OCI-M1 (cell line): Measurements from ENCODE around the gene ZFYVE21.

Experiments used
- DNase-seq: peaks from one replicate; lab custom pipeline; 2025; lab: John Stamatoyannopoulos, UW

ZFYVE21 gene

DNA sequence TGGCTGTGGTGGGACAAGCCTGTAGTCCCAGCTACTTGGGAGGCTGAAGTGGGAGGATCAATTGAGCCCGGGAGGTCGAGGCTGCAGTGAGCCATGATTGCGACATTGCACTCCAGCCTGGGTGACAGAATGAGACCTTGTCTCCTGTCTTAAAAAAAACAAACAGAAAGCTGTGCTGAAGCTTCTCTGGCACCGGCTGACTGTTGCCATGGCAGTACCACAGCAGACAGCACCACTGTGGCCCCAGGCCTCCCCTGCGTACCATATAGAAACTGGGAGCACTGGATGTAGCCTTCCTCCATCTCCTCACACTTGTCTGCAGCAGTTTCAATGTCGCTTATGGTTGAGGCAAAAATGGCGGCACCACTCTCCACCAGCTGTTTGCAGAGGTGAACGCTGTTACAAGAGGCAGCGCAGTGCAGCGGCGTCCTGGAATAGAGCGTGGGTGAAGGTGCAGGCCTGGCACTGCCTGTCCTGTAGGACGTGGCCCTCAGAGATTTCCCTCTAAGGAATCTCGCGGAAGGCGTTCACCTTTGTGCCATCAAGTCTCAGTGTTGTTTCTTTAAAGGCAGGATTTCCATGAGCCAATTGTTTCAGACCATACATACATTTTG lies 21.9 kb downstream of the ZFYVE21 start:
- DNase-seq = no peak

GRCh38 chr14:103738166-103738565 lies 22.6 kb downstream of the ZFYVE21 start:
- no peak for DNase-seq

DNA sequence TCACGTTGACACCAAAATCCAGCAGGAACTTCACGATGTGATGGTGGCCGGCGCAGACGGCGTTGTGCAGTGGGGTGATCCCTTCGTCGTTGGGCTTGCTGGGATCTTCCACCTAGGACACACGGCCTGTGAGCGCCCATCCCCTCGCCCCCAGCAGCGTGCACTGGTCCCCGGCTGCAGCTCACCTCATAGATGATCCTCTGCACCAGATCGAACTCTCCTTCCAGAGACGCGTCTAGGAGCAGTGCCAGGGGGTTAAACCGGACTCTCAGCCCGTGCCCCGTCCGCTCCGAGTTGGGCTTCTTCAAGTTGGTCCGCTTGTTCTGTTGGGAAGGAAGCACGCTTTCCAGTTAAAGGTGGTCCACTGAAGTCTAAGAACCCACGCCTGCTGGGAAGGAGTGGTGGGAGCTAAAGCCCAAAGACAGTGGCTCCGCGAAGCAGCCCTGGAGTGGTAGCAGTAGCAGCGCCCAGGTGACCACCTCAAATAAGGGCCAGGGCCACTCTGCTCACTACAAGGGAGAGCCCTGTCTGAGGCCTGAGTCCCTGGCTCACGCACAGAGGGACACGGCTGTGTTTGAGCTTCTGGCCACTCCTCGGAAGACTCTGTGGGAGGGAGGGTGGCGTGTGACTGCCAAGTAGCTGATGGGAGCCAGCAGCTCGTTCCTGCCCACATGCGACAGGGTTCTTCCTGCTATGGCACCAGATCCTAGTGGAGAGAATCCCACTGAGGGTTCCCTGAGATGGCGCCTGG lies 23.3 kb downstream of the ZFYVE21 start:
- DNase-seq = no peak

DNA sequence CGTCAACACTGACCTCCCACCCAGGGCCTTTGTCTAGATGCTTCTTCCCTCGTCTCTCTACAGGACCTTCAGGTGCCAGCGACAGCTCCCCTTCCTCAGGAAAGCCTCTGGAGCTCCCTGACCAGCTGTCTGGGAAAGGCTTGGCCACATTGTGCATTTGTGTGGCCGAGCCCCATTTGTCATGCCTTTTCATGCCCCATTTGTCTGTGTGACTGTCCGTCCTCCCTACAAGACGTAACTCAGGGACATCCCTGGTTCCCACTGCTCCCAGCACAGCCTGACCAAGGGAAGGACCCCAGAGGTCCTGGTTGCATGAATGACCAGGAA lies 23.8 kb downstream of the ZFYVE21 start:
- no peak for DNase-seq

- DNase-seq = no peak
Measured at GRCh38 chr14:103739793-103740501, 24.3 kb downstream of the ZFYVE21 start.

GRCh38 chr14:103740991-103741689 lies 25.5 kb downstream of the ZFYVE21 start:
- DNase-seq = no peak

DNA sequence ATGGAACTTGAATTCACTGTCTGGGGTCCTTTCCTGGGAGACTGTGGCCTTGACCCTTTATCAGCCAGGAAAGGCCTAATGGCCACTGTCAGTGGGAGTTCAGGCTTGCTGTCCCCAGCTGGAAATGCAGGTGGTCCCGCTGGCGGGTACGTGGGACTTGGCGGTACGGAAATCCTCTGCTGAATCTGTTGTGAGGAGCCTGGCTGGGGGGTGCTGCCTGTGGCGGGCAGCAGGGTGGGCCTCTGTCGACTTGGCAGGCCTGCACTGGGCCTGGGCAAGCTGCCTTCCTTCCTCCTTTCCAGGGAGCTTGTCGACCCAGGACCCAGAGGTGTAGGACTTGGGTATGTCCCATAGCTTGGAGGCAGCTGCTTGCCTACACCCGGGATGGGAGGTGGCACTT lies 26.3 kb downstream of the ZFYVE21 start:
- no peak for DNase-seq

DNA sequence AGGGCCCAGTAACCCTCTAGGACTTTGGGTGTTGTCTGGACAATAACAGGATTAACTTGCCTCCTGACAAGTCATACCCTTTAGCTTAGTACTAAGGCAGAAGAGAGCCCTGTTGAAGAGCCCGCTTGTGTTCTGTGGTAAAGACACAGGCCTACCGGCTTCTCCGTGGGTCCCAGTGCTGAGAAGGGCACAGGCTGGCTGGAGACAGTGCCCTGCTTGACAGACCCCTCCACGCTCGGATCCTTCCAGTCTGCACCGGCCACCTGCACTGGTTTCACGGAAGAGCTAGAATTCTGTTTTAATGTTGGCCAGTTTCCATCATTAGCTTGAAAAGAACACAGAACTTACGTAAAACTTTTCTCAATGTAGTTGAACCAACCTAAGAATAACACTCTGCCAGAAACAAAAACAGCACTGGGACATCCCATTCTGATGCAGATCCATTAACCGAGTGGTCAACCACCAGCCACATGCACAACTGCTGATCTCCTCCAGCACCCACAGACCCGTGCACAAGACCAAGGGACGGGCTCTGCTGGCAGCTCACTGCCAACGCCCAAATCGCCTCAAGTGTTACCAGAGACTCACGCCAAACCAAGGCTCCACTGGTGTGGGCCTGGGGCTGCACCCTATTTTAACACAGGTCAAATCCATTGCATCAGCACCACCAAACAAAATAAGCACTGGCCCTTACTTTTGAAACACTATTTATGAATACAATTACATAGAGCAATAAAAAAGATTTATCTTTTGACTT lies 27.1 kb downstream of the ZFYVE21 start:
- DNase-seq = no peak

DNA sequence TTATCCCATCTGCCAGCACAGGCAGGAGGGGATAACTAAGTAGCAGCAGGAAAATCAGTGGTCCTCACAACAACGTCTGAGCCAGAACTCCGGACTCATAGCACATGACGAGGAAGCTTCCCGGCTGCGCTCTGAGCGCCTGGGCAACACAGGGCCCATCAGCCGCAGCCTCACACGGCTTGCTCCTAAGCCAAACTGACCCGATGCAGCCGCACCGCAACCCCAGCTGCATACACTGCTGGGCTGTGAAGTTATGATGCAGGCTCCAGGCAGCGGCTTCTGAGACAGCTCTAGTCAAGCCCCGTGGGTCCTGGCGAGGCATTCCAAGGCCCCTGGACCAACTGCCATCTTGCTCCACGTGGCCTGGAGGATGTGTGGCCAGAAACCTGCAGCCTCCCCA lies 28.1 kb downstream of the ZFYVE21 start:
- DNase-seq = no peak

DNA sequence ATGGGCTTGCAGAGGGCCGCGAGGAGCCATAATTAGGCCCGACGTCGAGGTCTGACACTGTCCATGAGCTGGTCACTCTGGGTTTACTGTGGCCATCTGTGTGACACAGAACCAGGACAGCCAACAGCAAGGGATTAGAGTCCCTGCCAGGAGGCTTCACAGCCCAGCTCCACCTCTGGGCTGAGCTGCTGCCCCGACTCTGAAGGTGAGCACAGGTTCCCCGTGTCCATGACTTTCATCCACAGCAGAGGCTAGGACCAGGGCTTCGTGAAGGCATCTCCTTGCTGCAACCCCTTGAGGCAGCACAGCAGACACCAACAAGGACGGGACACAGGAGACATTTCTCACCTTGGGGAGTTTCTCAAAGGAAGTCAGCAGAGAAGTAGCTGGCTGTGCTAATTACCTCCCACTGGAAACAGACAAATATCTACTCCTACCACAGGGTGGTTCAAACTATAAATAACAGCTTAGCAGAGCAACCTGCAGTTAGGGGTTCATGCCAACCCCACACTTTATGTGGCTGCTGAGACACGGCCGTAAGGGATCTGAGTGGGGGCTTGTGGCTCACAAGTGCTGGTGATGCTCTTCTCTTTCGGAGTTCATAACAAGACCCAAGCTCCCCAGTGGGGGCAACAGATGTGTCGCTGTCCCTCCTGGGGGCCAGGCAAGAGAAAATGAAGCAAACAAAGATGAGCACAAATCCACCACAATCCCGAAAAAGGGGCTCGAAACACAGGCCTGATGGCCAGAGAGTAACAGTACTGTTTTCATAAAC lies 29.2 kb downstream of the ZFYVE21 start:
- DNase-seq = no peak

DNA sequence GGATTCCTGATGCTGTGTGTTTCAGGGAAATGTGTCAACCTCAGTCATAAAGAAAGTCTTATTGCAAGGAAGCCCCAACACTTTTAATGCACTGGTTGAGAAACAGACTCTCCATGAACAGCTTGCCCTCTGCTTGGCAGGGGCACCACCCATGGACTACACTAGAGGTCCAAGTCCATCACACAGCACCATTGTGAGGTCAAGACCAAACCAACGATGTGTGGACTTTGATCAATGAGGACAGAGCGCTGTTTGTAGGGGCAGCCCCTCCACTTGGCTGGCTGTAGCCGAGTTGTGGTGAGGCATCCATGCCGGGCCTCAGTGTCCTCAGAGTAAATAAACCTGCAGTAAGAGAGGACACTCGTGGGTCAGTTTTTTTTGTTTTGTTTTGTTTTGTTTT lies 29.8 kb downstream of the ZFYVE21 start:
- no peak for DNase-seq

GRCh38 chr14:103746701-103747100 lies 31.1 kb downstream of the ZFYVE21 start:
- DNase-seq = no peak

- no peak for DNase-seq
Measured at GRCh38 chr14:103748534-103748857, 32.9 kb downstream of the ZFYVE21 start.

GRCh38 chr14:103749452-103749851 lies 33.8 kb downstream of the ZFYVE21 start:
- DNase-seq = no peak

DNA sequence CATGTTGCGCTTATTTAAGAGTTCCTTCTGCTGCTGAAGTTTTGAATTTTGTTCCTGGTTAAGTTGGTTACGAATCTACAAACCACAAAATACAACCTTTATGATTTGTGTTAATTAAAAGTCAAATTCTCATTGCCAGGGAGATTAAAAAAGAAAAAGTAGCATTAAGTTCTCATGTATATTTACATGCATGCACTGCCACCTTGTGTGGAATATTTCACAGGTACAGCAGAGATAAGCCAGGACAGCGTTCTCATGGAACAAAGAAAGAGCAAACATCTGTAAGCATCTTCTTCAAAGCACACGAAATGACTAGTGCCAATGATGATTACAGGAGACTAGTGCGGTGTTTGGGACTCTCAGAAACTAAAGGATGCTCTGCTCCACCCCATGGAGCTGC lies 34.2 kb downstream of the ZFYVE21 start:
- peak; percentile 22 for DNase-seq

- DNase-seq = no peak
Measured at GRCh38 chr14:103753774-103754173, 38.2 kb downstream of the ZFYVE21 start.

GRCh38 chr14:103755060-103755459 lies 39.5 kb downstream of the ZFYVE21 start:
- DNase-seq = no peak

DNA sequence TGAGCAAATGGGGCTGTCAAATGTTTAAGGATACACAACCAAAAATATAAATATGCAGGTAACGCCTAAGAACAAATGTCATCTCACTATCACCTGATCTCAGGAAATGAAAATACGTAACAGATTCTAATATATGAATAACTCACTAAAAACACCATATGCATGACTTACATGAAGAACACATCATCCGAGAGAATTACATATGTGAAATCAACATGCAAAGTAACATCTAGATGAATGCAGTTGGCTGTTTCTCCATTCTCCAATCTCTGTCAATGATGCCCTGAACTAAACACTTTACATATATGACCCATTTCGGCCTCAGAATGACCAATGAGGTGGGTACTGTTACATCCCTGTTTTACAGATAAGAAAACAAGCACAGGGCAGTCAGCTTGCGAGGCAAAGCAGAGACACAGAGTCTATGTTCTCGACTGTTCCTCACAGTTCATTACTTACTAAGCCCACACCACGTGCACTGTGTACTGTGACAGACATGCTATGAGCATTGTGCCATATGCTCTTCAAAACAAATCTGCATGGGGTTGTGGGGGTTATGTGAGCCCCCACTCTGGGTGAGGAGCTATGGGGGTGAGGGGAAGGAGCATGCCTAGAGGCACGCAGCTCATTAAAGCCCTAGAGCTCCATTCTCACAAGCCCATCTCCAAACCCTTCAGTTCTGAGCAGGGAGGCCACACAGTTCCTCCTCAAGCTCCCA lies 42.6 kb downstream of the ZFYVE21 start:
- no peak for DNase-seq

DNA sequence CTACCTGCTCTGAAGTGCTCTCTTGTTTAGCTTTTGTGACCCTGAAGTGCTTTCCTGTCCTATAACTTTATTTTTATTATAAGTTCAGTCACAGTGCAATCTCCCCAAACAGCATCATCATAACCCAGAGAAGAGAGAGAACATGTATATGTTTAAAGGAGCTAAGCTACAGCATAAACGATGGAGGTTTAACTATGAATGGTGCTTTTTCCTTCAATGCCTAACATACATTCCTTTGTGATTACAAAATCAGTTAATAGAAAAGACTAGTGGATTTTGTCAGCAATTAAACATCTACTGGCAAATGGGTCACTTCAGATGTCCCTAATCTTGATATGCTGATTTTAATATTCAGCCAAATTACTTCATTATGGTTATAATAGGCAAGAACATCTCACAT lies 46.4 kb downstream of the ZFYVE21 start:
- no peak for DNase-seq

DNA sequence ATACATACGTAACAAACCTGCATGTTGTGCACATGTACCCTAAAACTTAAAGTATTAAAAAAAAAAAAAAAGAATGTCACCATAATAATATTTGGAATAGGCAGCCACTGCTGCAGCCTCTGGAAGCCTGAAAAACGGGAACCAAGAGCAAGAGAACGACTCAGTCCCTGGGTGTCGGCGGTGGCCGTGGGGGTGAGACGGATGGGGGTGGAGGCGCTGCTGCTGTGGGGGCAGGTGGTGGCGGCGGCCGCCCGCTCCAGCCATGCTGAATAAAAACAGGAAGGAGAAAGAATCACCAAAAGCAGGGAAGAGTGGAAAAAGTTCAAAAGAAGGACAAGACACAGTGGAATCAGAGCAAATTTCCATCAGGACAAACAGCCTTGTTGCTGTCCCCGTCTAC lies 46.9 kb downstream of the ZFYVE21 start:
- DNase-seq = no peak
